ENCODE data around the gene SETD3.

Gene SETD3

GRCh38 chr14:99479906-99480869 lies at the start of gene SETD3:
Gene SETD3 (minus strand): TSS chr14:99480859. CDS start chr14:99465805, 15,054 bp downstream.
- peak; percentile 25 for DNase-seq

- DNase-seq, result no peak
These were observed 49.2 kb upstream of the SETD3 start for GRCh38 chr14:99529899-99530298.

- no peak for DNase-seq
These were observed 46.9 kb upstream of the SETD3 start for GRCh38 chr14:99527427-99528076.

GRCh38 chr14:99527026-99527425 lies 46.4 kb upstream of the SETD3 start:
- DNase-seq, result no peak

GRCh38 chr14:99525699-99526080 lies 45.0 kb upstream of the SETD3 start:
- DNase-seq, result no peak

GRCh38 chr14:99524804-99525698 lies 44.4 kb upstream of the SETD3 start:
- no peak for DNase-seq

- DNase-seq, result no peak
These were observed 43.5 kb upstream of the SETD3 start for GRCh38 chr14:99524091-99524661.

- DNase-seq, result no peak
These were observed 43.0 kb upstream of the SETD3 start for GRCh38 chr14:99523704-99524055.

- no peak for DNase-seq
These were observed 42.5 kb upstream of the SETD3 start for GRCh38 chr14:99522934-99523703.

- no peak for DNase-seq
These were observed 41.8 kb upstream of the SETD3 start for GRCh38 chr14:99522457-99522891.

GRCh38 chr14:99522025-99522401 lies 41.4 kb upstream of the SETD3 start:
- DNase-seq, result no peak

- no peak for DNase-seq
These were observed 40.7 kb upstream of the SETD3 start for GRCh38 chr14:99521176-99522024.

GRCh38 chr14:99520571-99521081 lies 40.0 kb upstream of the SETD3 start:
- DNase-seq, result no peak

- DNase-seq, result no peak
These were observed 39.3 kb upstream of the SETD3 start for GRCh38 chr14:99519931-99520421.

- no peak for DNase-seq
These were observed 38.8 kb upstream of the SETD3 start for GRCh38 chr14:99519347-99519881.

GRCh38 chr14:99518441-99519346 lies 38.0 kb upstream of the SETD3 start:
- DNase-seq, result peak; percentile 54

- no peak for DNase-seq
These were observed 37.2 kb upstream of the SETD3 start for GRCh38 chr14:99517643-99518381.

- DNase-seq, result no peak
These were observed 36.4 kb upstream of the SETD3 start for GRCh38 chr14:99516871-99517642.
